Measurements from ENCODE around the gene PRDM11.
"Not testable (repeated sequence)": the region's sequence is repeated elsewhere in the genome, so short reads cannot be mapped to it uniquely, and the experiment has no call there.

Gene PRDM11

GRCh38 chr11:45243967-45244366 lies 97.5 kb downstream of the PRDM11 start:
- DNase-seq, result no peak

- DNase-seq, result no peak
These were observed 99.0 kb downstream of the PRDM11 start for GRCh38 chr11:45245218-45246045.

- no peak for DNase-seq
These were observed 99.8 kb downstream of the PRDM11 start for GRCh38 chr11:45246241-45246640.

GRCh38 chr11:45247433-45247832 lies 101.0 kb downstream of the PRDM11 start:
- no peak for DNase-seq

- no peak for DNase-seq
These were observed 102.1 kb downstream of the PRDM11 start for GRCh38 chr11:45248501-45249011.

GRCh38 chr11:45249372-45249771 lies 102.9 kb downstream of the PRDM11 start:
- DNase-seq, result not testable (repeated sequence)

GRCh38 chr11:45250035-45250718 lies 103.7 kb downstream of the PRDM11 start:
- no peak for DNase-seq

- no peak for DNase-seq
These were observed 105.9 kb downstream of the PRDM11 start for GRCh38 chr11:45252134-45252856.

- no peak for DNase-seq
These were observed 106.4 kb downstream of the PRDM11 start for GRCh38 chr11:45252877-45253276.

- no peak for DNase-seq
These were observed 107.2 kb downstream of the PRDM11 start for GRCh38 chr11:45253640-45254039.

- DNase-seq, result no peak
These were observed 107.6 kb downstream of the PRDM11 start for GRCh38 chr11:45254070-45254469.

- no peak for DNase-seq
These were observed 112.6 kb downstream of the PRDM11 start for GRCh38 chr11:45258982-45259530.

GRCh38 chr11:45259592-45259991 lies 113.2 kb downstream of the PRDM11 start:
- DNase-seq, result no peak

GRCh38 chr11:45260071-45260470 lies 113.6 kb downstream of the PRDM11 start:
- no peak for DNase-seq

- no peak for DNase-seq
These were observed 116.5 kb downstream of the PRDM11 start for GRCh38 chr11:45262900-45263299.

GRCh38 chr11:45263773-45264172 lies 117.3 kb downstream of the PRDM11 start:
- DNase-seq, result no peak

- DNase-seq, result no peak
These were observed 118.5 kb downstream of the PRDM11 start for GRCh38 chr11:45264839-45265515.

GRCh38 chr11:45265969-45266675 lies 119.7 kb downstream of the PRDM11 start:
- no peak for DNase-seq

GRCh38 chr11:45266676-45267020 lies 120.2 kb downstream of the PRDM11 start:
- no peak for DNase-seq

- no peak for DNase-seq
These were observed 120.6 kb downstream of the PRDM11 start for GRCh38 chr11:45267052-45267451.

GRCh38 chr11:45267652-45268299 lies 121.3 kb downstream of the PRDM11 start:
- no peak for DNase-seq

All from DMS79 (cell line).